ENCODE results near the gene ALDH1L2.

DNA sequence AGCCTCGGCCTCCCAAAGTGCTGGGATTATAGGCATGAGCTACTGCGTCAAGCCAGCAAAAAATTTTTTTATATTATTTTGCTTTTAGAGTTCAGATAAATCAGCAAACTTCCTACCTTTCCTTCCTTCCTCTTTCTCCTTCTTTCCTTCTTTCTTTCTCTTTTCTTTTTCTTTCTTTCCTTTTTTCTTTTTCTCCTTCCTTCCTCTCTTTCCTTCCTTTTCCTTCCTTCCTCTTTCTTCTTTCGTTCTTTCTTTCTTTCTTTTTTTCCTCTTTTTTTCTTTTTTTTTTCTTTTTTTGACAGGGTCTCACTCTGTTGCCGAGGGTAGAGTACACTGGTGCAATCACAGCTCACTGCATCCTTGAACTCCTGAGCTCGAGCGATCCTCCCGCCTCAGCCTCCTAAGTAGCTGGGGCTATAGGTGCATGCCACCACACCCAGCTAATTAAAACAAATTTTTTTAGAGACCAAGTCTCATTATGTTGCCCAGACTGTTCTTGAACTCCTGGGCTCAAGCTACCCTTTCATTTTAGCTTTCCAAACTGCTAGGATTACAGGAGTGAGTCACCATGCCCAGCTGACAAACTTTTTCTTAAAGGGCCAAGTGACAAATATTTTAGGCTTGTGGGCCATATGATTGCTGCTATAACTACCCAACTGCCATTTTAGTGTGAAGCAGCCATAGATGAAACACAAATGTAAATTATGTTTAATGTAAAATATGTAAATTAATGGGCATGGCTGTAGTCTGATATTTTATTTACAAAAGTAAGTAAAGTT, 16.1 kb upstream of the ALDH1L2 start:
- TF ChIP-seq, protein P1, sequence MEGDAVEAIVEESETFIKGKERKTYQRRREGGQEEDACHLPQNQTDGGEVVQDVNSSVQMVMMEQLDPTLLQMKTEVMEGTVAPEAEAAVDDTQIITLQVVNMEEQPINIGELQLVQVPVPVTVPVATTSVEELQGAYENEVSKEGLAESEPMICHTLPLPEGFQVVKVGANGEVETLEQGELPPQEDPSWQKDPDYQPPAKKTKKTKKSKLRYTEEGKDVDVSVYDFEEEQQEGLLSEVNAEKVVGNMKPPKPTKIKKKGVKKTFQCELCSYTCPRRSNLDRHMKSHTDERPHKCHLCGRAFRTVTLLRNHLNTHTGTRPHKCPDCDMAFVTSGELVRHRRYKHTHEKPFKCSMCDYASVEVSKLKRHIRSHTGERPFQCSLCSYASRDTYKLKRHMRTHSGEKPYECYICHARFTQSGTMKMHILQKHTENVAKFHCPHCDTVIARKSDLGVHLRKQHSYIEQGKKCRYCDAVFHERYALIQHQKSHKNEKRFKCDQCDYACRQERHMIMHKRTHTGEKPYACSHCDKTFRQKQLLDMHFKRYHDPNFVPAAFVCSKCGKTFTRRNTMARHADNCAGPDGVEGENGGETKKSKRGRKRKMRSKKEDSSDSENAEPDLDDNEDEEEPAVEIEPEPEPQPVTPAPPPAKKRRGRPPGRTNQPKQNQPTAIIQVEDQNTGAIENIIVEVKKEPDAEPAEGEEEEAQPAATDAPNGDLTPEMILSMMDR (IDR thresholded peaks at IDR 0.05) = no peak
- TF ChIP-seq ZFX (IDR thresholded peaks at IDR 0.05; ENCODE audit: borderline replicate concordance) = no peak
